H9 (cell line): ENCODE results near the gene OGDH. TPM values are rescaled to one million over a fixed set of nuclear protein-coding genes. Genes with fewer than 3 reads are reported as not detected.

Experiments used
- DNase-seq: peaks from one replicate; pipeline ENCODE4 v3.0.0-alpha.2; 2017
- H2AFZ ChIP-seq: one replicate; pipeline ENCODE4 v1.6.1; 2013; ENCODE audit warnings: mild to moderate bottlenecking, low read length, control low read depth, moderate library complexity
- H2AK5ac ChIP-seq: 2 replicates; pipeline ENCODE4 v1.6.1; 2013; ENCODE audit warnings: low read length, control low read depth, mixed read lengths; ENCODE audit not compliant: insufficient read length
- H2BK120ac ChIP-seq: one replicate; pipeline ENCODE4 v1.6.1; 2013; ENCODE audit warnings: low read depth, mild to moderate bottlenecking, low read length, control low read depth, inconsistent platforms; ENCODE audit not compliant: poor library complexity, severe bottlenecking
- H2BK12ac ChIP-seq: 2 replicates; pipeline ENCODE4 v1.6.1; 2013; ENCODE audit warnings: low read length, control low read depth, mixed read lengths, low read depth; ENCODE audit not compliant: insufficient read length
- H2BK15ac ChIP-seq: 2 replicates; pipeline ENCODE4 v1.6.1; 2013; ENCODE audit warnings: low read depth, low read length, control low read depth
- H2BK20ac ChIP-seq: one replicate; pipeline ENCODE4 v1.6.1; 2013; ENCODE audit warnings: low read depth, mild to moderate bottlenecking, low read length, control low read depth, inconsistent platforms; ENCODE audit not compliant: poor library complexity, severe bottlenecking
- H2BK5ac ChIP-seq: 2 replicates; pipeline ENCODE4 v1.6.1; 2013; ENCODE audit warnings: low read length, control low read depth, mixed read lengths; ENCODE audit not compliant: insufficient read length
- H3K14ac ChIP-seq: 2 replicates; pipeline ENCODE4 v1.6.1; 2013; ENCODE audit warnings: low read length, control low read depth; ENCODE audit not compliant: insufficient read depth
- H3K18ac ChIP-seq: 2 replicates; pipeline ENCODE4 v1.6.1; 2013; ENCODE audit warnings: low read depth, mild to moderate bottlenecking, mixed read lengths, low read length, control low read depth; ENCODE audit not compliant: insufficient read length
- H3K23ac ChIP-seq: 2 replicates; pipeline ENCODE4 v1.6.1; 2013; ENCODE audit warnings: low read length, control low read depth, mixed read lengths, low read depth; ENCODE audit not compliant: insufficient read length
- H3K23me2 ChIP-seq: 2 replicates; pipeline ENCODE4 v1.6.1; 2013; ENCODE audit warnings: low read depth, mild to moderate bottlenecking, mixed read lengths, low read length, control low read depth; ENCODE audit not compliant: insufficient read length, poor library complexity, severe bottlenecking
- H3K27ac ChIP-seq: 2 replicates; pipeline ENCODE4 v1.5.1; 2013; ENCODE audit warnings: low read length, control low read depth, mixed read lengths, low read depth; ENCODE audit not compliant: insufficient read length
- H3K27me3 ChIP-seq: 2 replicates; pipeline ENCODE4 v1.6.1; 2013; ENCODE audit warnings: low read length, control low read depth, inconsistent platforms; ENCODE audit not compliant: insufficient read depth
- H3K4ac ChIP-seq: 2 replicates; pipeline ENCODE4 v1.6.1; 2013; ENCODE audit warnings: low read depth, mild to moderate bottlenecking, control low read depth, inconsistent platforms, low read length, moderate library complexity
- H3K4me1 ChIP-seq: 2 replicates; pipeline ENCODE4 v1.6.1; 2013; ENCODE audit warnings: low read length, control low read depth, inconsistent platforms; ENCODE audit not compliant: insufficient read depth
- H3K4me2 ChIP-seq: 2 replicates; pipeline ENCODE4 v1.6.1; 2013; ENCODE audit warnings: low read length, control low read depth, mixed read lengths; ENCODE audit not compliant: insufficient read length, insufficient read depth
- H3K56ac ChIP-seq: 2 replicates; pipeline ENCODE4 v1.6.1; 2013; ENCODE audit warnings: low read depth, mild to moderate bottlenecking, mixed read lengths, low read length, control low read depth; ENCODE audit not compliant: insufficient read length
- H3K79me1 ChIP-seq: 2 replicates; pipeline ENCODE4 v1.6.1; 2013; ENCODE audit warnings: low read depth, mild to moderate bottlenecking, moderate library complexity, low read length, control low read depth, inconsistent platforms; ENCODE audit not compliant: insufficient read depth, poor library complexity, severe bottlenecking
- H3K79me2 ChIP-seq: 2 replicates; pipeline ENCODE4 v1.6.1; 2013; ENCODE audit warnings: low read length, control low read depth, inconsistent platforms; ENCODE audit not compliant: insufficient read depth
- H3K9ac ChIP-seq: 2 replicates; pipeline ENCODE4 v1.6.1; 2013; ENCODE audit warnings: low read length, control low read depth, mixed read lengths; ENCODE audit not compliant: insufficient read length; ENCODE audit errors: extremely low read depth
- H3K9me3 ChIP-seq: one replicate; pipeline ENCODE4 v1.6.1; 2013; ENCODE audit warnings: low read depth, low read length, inconsistent platforms; ENCODE audit not compliant: control insufficient read depth
- H3T11ph ChIP-seq: one replicate; pipeline ENCODE4 v1.6.1; 2013; ENCODE audit warnings: mild to moderate bottlenecking, low read length, control low read depth, inconsistent platforms
- H4K20me1 ChIP-seq: one replicate; pipeline ENCODE4 v1.6.1; 2013; ENCODE audit not compliant: control insufficient read depth, insufficient read length, insufficient read depth
- H4K5ac ChIP-seq: 2 replicates; pipeline ENCODE4 v1.6.1; 2013; ENCODE audit warnings: low read depth, mild to moderate bottlenecking, mixed read lengths, low read length, control low read depth; ENCODE audit not compliant: insufficient read length
- H4K8ac ChIP-seq: replicated peaks from 2 replicates; pipeline ENCODE4 v1.6.1; 2013; ENCODE audit warnings: low read length, control low read depth, mixed read lengths, low read depth; ENCODE audit not compliant: insufficient read length
- H4K91ac ChIP-seq: 2 replicates; pipeline ENCODE4 v1.6.1; 2013; ENCODE audit warnings: low read depth, mild to moderate bottlenecking, moderate library complexity, mixed read lengths, low read length, control low read depth; ENCODE audit not compliant: insufficient read length
- H3K27ac Mint-ChIP-seq, 3 experiments: 2 replicates in 2 of 3; 3 replicates in 1 of 3; pipeline ENCODE4 v1.8.0; 2020 to 2021; ENCODE audit warnings: mixed read lengths in 3 of 3, mild to moderate bottlenecking in 1 of 3, moderate library complexity in 1 of 3
- H3K27me3 Mint-ChIP-seq: 2 replicates; pipeline ENCODE4 v1.8.0; 2021; ENCODE audit warnings: low read depth, mild to moderate bottlenecking, moderate library complexity, mixed read lengths
- H3K36me3 Mint-ChIP-seq, 3 experiments: 2 replicates in 2 of 3; 3 replicates in 1 of 3; pipeline ENCODE4 v1.8.0; 2020 to 2021; ENCODE audit warnings: low read depth in 3 of 3, mixed read lengths in 3 of 3; ENCODE audit not compliant: insufficient read depth in 1 of 3
- H3K4me1 Mint-ChIP-seq, 2 experiments: 2 replicates each; pipeline ENCODE4 v1.8.0; 2020; ENCODE audit warnings: mixed read lengths in 2 of 2
- H3K4me3 Mint-ChIP-seq, 2 experiments: 2 replicates in 1 of 2; 3 replicates in 1 of 2; pipeline ENCODE4 v1.8.0; 2020 to 2021; ENCODE audit warnings: mild to moderate bottlenecking in 2 of 2, mixed read lengths in 2 of 2, moderate library complexity in 1 of 2
- H3K9me3 Mint-ChIP-seq, 2 experiments: 2 replicates in 1 of 2; 3 replicates in 1 of 2; pipeline ENCODE4 v1.8.0; 2020; ENCODE audit warnings: mild to moderate bottlenecking in 2 of 2, mixed read lengths in 2 of 2, moderate library complexity in 1 of 2
- WGBS: extraction: QIAGEN DNeasy Blood & Tissue Kit; methylation state at CpG from one replicate; pipeline ENCODE4 v1.1.7; 2013; ENCODE audit warnings: missing lambda C conversion rate, low lambda C conversion rate, mixed read lengths; ENCODE audit not compliant: insufficient read length; ENCODE audit errors: extremely low coverage; 5-methylcytosine and 5-hydroxymethylcytosine counted together
- total RNA-seq: library from RNA; stranded (reverse); gene quantifications from 2 replicates; pipeline ENCODE4 v1.2.1, GENCODE V29; 2021
- TF ChIP-seq, protein P1 (sequence below): fragments of 200-600 bp; sonication (generic); conservative IDR thresholded peaks from 3 replicates; pipeline ENCODE4 v1.8.0; 2021; ENCODE audit warnings: antibody characterized with exemption, mild to moderate bottlenecking

OGDH gene
- total RNA-seq, 1 experiment from 2014 or later = 77.3 TPM

DNA sequence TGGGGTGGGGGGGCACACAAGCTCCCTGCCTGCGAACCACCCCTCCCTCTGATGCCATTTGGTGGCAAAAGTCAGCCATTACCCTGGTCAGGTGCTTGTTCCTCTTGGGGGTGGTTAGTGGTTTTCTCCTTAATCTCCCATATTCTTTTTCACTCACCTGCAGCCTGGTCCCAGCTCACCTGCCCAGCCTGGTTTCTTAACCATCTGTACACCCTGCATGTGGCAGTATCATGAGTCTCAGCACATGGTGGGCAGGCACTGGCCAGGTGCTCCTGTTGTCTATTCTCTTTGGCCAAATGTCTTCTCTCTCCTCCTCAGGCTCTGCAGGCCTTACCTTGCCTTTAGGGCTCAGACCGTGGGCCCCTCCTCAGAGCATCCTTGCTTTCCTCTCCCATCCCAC is 30.5 kb downstream of the OGDH start:
- Histone ChIP-seq H2BK120ac (no peak overlapping the region), H2AFZ (no peak overlapping the region), H2BK20ac (no peak overlapping the region), H3T11ph (no peak overlapping the region), H3K27me3 (no peaks in the 10 kb centered on the region), H3K4ac (no peak overlapping the region), H3K27ac (no peak overlapping the region), H3K14ac (no peak overlapping the region), H3K9ac (no peak overlapping the region), H3K79me1 (no peaks in the 10 kb centered on the region), H2BK15ac (no peak overlapping the region), H3K4me1 (peaks cover 5% of the 10 kb centered on the region; the same call in 1 of the 2 replicates), H4K20me1 (no peaks in the 10 kb centered on the region), H3K18ac (no peak overlapping the region), H2AK5ac (no peak overlapping the region), H2BK5ac (no peak overlapping the region), H3K23ac (no peak overlapping the region), H2BK12ac (no peak overlapping the region), H3K79me2 (no peaks in the 10 kb centered on the region), H4K8ac (no peak overlapping the region), H3K23me2 (no peaks in the 10 kb centered on the region), H4K5ac (no peak overlapping the region), H4K91ac (no peak overlapping the region), H3K56ac (no peak overlapping the region), H3K4me2 (no peak overlapping the region), H3K9me3 (no peaks in the 10 kb centered on the region)
- TF ChIP-seq, protein P1, sequence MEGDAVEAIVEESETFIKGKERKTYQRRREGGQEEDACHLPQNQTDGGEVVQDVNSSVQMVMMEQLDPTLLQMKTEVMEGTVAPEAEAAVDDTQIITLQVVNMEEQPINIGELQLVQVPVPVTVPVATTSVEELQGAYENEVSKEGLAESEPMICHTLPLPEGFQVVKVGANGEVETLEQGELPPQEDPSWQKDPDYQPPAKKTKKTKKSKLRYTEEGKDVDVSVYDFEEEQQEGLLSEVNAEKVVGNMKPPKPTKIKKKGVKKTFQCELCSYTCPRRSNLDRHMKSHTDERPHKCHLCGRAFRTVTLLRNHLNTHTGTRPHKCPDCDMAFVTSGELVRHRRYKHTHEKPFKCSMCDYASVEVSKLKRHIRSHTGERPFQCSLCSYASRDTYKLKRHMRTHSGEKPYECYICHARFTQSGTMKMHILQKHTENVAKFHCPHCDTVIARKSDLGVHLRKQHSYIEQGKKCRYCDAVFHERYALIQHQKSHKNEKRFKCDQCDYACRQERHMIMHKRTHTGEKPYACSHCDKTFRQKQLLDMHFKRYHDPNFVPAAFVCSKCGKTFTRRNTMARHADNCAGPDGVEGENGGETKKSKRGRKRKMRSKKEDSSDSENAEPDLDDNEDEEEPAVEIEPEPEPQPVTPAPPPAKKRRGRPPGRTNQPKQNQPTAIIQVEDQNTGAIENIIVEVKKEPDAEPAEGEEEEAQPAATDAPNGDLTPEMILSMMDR = no peak
- WGBS = no CpG with 5 or more reads among the region's 2 CpGs
- Mint-ChIP-seq H3K9me3 (no peaks in the 10 kb centered on the region), H3K4me1 (peaks cover 44 to 47% of the 10 kb centered on the region in 2 experiments), H3K27ac (peak overlapping the region in 2 of 3 experiments; percentile 35 to 60; a peak in 4 of 7 replicates), H3K36me3 (peaks cover 0 to 5% (median 2%) of the 10 kb centered on the region in 3 experiments; a peak in 3 of 7 replicates), H3K4me3 (no peak overlapping the region), H3K27me3 (no peaks in the 10 kb centered on the region)
- DNase-seq = no peak
